Measurements from ENCODE around the gene ZXDA. TPM values are rescaled to one million over a fixed set of nuclear protein-coding genes. Genes with fewer than 3 reads are reported as not detected.

The ZXDA gene
- total and polyA plus RNA-seq, 7 experiments from 2014 or later = 3.0 to 13.2 (median 10.5) TPM

DNA sequence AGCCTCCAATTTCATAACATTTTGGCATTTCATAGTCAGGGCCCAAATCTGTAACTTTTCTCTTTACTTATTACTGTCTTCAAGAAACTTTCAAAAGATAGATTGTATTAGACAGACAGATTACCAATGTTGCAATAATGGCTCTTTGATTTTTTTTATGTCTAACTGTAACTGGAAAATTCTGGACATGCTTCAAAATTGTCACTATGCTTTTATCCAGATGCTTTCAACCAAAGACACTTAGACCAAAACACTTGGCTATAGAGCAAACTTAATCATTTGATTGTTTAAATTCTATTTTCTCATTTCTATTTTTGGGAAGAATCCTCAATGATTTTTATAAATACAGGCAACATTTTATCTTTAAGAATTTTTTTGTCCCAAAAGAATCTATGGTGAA, 10.4 kb downstream of the ZXDA start:
- Mint-ChIP-seq H3K9me3 (peaks cover 0 to 30% (median 5%) of the 10 kb centered on the region in 11 donors), H3K27me3 (no peaks in the 10 kb centered on the region), H3K27ac (no peak overlapping the region), H3K4me1 (peaks cover 0 to 15% (median 8%) of the 10 kb centered on the region in 7 donors), H3K4me3 (no peak overlapping the region), H3K36me3 (peaks cover 0 to 15% (median under 1%) of the 10 kb centered on the region in 5 donors)
- H3K4me1 ChIP-seq (ENCODE audit: control insufficient read depth in 2 of 2, insufficient read depth in 2 of 2, low read length in 2 of 2) = no peaks in the 10 kb centered on the region
- no peak overlapping the region for H3K4me3 ChIP-seq (ENCODE audit: low read length)
- DNase-seq (no peak), ATAC-seq (no peak)
- intact Hi-C loops (cut with micrococcal nuclease) = loop anchor here (10.0 kb wide), 3 partner anchors 125 to 1165 kb away; no protein-coding TSS in a partner anchor
- no peak overlapping the region for H3K27ac ChIP-seq (ENCODE audit: low read depth, low read length)
- H3K27me3 ChIP-seq (ENCODE audit: control insufficient read depth in 2 of 2, insufficient read depth in 2 of 2, low read length in 2 of 2) = no peaks in the 10 kb centered on the region
- POLR2A ChIA-PET = no interaction called here
- H3K9me3 ChIP-seq (ENCODE audit: control insufficient read depth in 2 of 3, low read length in 3 of 3) = no peaks in the 10 kb centered on the region
- no peaks in the 10 kb centered on the region for H3K36me3 ChIP-seq (ENCODE audit: control insufficient read depth in 2 of 3, insufficient read depth in 3 of 3, low read length in 3 of 3)
- CTCF ChIA-PET = no interaction called here

DNA sequence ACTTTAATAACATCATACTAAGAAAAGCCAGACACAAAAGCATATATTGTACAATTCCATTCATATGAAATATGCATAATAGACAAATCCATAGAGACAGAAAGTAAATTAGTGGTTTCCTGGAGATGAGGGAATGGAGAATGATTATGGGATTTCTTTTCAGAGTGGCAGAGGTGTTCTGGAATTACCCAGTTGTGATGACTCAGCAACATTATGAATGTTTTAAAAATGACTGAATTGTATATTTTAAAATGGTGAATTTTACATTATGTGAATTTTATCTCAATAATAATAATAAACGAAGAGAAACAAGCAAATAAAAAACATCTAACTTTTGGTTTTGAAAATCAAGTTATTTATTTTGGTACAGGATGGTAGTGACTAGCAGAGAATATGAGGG, 11.2 kb downstream of the ZXDA start:
- intact Hi-C loops (cut with micrococcal nuclease) = no loop called here
- no peaks in the 10 kb centered on the region for H3K27me3 ChIP-seq (ENCODE audit: control insufficient read depth in 2 of 2, insufficient read depth in 2 of 2, low read length in 2 of 2)
- ATAC-seq = no peak
- Mint-ChIP-seq H3K27me3 (no peaks in the 10 kb centered on the region), H3K9me3 (peaks cover 0 to 38% (median 6%) of the 10 kb centered on the region in 11 donors), H3K4me1 (peaks cover 0 to 23% (median 9%) of the 10 kb centered on the region in 7 donors), H3K36me3 (peaks cover 0 to 23% (median 4%) of the 10 kb centered on the region in 5 donors), H3K4me3 (no peak overlapping the region), H3K27ac (no peak overlapping the region)
- no peak overlapping the region for H3K4me3 ChIP-seq (ENCODE audit: low read length)
- no peaks in the 10 kb centered on the region for H3K4me1 ChIP-seq (ENCODE audit: control insufficient read depth in 2 of 2, insufficient read depth in 2 of 2, low read length in 2 of 2)
- H3K36me3 ChIP-seq (ENCODE audit: control insufficient read depth in 2 of 3, insufficient read depth in 3 of 3, low read length in 3 of 3) = no peaks in the 10 kb centered on the region
- H3K9me3 ChIP-seq (ENCODE audit: control insufficient read depth in 2 of 3, low read length in 3 of 3) = no peaks in the 10 kb centered on the region
- no peak overlapping the region for H3K27ac ChIP-seq (ENCODE audit: low read depth, low read length)
- CTCF ChIA-PET = no interaction called here
- POLR2A ChIA-PET = no interaction called here
- DNase-seq = no peak

DNA sequence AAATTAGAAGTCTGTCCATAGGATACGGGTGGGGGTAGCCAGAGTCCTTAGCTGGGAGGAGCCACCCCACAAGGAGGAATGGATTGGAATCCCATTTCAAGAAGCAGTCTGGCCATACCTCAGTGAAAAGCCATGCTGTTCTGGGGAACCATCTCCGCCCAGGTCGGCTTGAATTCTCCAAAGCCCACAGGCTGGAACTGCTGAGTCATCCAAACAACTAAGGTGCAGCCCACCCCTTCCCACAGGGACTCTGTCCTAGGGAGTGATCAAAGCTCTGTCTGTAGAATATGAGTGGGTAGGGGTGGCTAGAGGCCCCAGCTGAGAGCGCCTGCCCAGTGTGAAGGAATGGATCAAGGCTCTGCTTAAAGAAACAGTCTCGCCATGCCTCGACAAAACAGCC, 38.8 kb downstream of the ZXDA start:
- H3K27me3 ChIP-seq (ENCODE audit: control insufficient read depth in 2 of 2, insufficient read depth in 2 of 2, low read length in 2 of 2) = no peaks in the 10 kb centered on the region
- H3K27ac ChIP-seq (ENCODE audit: low read depth, low read length) = no peak overlapping the region
- Mint-ChIP-seq H3K9me3 (peaks cover 7 to 76% (median 18%) of the 10 kb centered on the region in 11 donors), H3K4me1 (peaks cover 0 to 2% (median 0%) of the 10 kb centered on the region in 7 donors), H3K27me3 (no peaks in the 10 kb centered on the region), H3K4me3 (peak overlapping the region in 1 of 10 donors; percentile 38), H3K36me3 (peaks cover 0 to 24% (median 12%) of the 10 kb centered on the region in 5 donors), H3K27ac (no peak overlapping the region)
- intact Hi-C loops (cut with micrococcal nuclease) = no loop called here
- CTCF ChIA-PET = no interaction called here
- no peaks in the 10 kb centered on the region for H3K36me3 ChIP-seq (ENCODE audit: control insufficient read depth in 2 of 3, insufficient read depth in 3 of 3, low read length in 3 of 3)
- H3K4me1 ChIP-seq (ENCODE audit: control insufficient read depth in 2 of 2, insufficient read depth in 2 of 2, low read length in 2 of 2) = no peaks in the 10 kb centered on the region
- H3K4me3 ChIP-seq (ENCODE audit: low read length) = no peak overlapping the region
- peaks cover 0 to 14% (median 0%) of the 10 kb centered on the region in 3 experiments for H3K9me3 ChIP-seq (ENCODE audit: control insufficient read depth in 2 of 3, low read length in 3 of 3)
- ATAC-seq = no peak
- no peak for DNase-seq
- POLR2A ChIA-PET = no interaction called here

Other genes with a start within 250 kb of the ZXDA start
- not detected for gene NLRP2B, start 230.2 kb downstream of the ZXDA start, total RNA-seq
- gene NLRP2B, start 230.2 kb downstream of the ZXDA start, polyA plus RNA-seq = not detected

All from naive thymus-derived CD4-positive, alpha-beta T cell (primary cell).